ENCODE measurements around the gene EMILIN2.

DNA sequence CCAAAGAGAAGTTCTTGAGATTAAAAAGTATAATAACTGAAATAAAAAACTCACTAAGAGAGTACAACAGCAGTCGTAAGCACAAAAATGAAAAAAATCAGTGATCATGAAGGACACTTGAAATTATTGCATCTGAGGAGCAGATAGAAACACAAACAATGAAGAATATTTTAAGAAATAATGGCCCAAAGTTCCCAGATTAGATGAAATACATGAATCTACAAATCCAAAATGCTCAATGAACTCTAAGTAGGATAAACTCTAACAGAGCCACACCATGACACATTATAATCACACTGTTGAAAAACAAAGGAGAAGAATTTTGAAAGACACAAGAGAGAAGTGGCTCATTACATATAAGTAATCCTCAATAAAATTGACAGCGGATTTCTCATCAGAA, 31.9 kb upstream of the EMILIN2 start:
- TF ChIP-seq, protein P1, sequence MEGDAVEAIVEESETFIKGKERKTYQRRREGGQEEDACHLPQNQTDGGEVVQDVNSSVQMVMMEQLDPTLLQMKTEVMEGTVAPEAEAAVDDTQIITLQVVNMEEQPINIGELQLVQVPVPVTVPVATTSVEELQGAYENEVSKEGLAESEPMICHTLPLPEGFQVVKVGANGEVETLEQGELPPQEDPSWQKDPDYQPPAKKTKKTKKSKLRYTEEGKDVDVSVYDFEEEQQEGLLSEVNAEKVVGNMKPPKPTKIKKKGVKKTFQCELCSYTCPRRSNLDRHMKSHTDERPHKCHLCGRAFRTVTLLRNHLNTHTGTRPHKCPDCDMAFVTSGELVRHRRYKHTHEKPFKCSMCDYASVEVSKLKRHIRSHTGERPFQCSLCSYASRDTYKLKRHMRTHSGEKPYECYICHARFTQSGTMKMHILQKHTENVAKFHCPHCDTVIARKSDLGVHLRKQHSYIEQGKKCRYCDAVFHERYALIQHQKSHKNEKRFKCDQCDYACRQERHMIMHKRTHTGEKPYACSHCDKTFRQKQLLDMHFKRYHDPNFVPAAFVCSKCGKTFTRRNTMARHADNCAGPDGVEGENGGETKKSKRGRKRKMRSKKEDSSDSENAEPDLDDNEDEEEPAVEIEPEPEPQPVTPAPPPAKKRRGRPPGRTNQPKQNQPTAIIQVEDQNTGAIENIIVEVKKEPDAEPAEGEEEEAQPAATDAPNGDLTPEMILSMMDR (IDR thresholded peaks at IDR 0.05) = no peak
- TF ChIP-seq, protein P2, sequence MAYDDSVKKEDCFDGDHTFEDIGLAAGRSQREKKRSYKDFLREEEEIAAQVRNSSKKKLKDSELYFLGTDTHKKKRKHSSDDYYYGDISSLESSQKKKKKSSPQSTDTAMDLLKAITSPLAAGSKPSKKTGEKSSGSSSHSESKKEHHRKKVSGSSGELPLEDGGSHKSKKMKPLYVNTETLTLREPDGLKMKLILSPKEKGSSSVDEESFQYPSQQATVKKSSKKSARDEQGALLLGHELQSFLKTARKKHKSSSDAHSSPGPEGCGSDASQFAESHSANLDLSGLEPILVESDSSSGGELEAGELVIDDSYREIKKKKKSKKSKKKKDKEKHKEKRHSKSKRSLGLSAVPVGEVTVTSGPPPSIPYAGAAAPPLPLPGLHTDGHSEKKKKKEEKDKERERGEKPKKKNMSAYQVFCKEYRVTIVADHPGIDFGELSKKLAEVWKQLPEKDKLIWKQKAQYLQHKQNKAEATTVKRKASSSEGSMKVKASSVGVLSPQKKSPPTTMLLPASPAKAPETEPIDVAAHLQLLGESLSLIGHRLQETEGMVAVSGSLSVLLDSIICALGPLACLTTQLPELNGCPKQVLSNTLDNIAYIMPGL (CRISPR knock-in tag; IDR thresholded peaks at IDR 0.05; ENCODE audit: borderline replicate concordance) = no peak
- TF ChIP-seq, protein P3, sequence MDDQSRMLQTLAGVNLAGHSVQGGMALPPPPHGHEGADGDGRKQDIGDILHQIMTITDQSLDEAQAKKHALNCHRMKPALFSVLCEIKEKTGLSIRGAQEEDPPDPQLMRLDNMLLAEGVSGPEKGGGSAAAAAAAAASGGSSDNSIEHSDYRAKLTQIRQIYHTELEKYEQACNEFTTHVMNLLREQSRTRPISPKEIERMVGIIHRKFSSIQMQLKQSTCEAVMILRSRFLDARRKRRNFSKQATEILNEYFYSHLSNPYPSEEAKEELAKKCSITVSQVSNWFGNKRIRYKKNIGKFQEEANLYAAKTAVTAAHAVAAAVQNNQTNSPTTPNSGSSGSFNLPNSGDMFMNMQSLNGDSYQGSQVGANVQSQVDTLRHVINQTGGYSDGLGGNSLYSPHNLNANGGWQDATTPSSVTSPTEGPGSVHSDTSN (IDR thresholded peaks at IDR 0.05) = no peak
- TF ChIP-seq POLR2A (IDR thresholded peaks at IDR 0.05; ENCODE audit: low read length) (no peak), HOXA7 (CRISPR knock-in tag; IDR thresholded peaks at IDR 0.05) (no peak), ESRRA (IDR thresholded peaks at IDR 0.05; ENCODE audit: borderline replicate concordance, low read length) (no peak), EP300 (IDR thresholded peaks at IDR 0.05) (no peak), FOSL2 (IDR thresholded peaks at IDR 0.05) (no peak), FOSL2 (CRISPR knock-in tag; IDR thresholded peaks at IDR 0.05) (no peak), TP53 (CRISPR knock-in tag; IDR thresholded peaks at IDR 0.05) (no peak), MAFK (IDR thresholded peaks at IDR 0.05; ENCODE audit: partially characterized antibody) (no peak)
- TF ChIP-seq, protein P4, sequence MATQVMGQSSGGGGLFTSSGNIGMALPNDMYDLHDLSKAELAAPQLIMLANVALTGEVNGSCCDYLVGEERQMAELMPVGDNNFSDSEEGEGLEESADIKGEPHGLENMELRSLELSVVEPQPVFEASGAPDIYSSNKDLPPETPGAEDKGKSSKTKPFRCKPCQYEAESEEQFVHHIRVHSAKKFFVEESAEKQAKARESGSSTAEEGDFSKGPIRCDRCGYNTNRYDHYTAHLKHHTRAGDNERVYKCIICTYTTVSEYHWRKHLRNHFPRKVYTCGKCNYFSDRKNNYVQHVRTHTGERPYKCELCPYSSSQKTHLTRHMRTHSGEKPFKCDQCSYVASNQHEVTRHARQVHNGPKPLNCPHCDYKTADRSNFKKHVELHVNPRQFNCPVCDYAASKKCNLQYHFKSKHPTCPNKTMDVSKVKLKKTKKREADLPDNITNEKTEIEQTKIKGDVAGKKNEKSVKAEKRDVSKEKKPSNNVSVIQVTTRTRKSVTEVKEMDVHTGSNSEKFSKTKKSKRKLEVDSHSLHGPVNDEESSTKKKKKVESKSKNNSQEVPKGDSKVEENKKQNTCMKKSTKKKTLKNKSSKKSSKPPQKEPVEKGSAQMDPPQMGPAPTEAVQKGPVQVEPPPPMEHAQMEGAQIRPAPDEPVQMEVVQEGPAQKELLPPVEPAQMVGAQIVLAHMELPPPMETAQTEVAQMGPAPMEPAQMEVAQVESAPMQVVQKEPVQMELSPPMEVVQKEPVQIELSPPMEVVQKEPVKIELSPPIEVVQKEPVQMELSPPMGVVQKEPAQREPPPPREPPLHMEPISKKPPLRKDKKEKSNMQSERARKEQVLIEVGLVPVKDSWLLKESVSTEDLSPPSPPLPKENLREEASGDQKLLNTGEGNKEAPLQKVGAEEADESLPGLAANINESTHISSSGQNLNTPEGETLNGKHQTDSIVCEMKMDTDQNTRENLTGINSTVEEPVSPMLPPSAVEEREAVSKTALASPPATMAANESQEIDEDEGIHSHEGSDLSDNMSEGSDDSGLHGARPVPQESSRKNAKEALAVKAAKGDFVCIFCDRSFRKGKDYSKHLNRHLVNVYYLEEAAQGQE (IDR thresholded peaks at IDR 0.05) = no peak
- TF ChIP-seq, protein P5, sequence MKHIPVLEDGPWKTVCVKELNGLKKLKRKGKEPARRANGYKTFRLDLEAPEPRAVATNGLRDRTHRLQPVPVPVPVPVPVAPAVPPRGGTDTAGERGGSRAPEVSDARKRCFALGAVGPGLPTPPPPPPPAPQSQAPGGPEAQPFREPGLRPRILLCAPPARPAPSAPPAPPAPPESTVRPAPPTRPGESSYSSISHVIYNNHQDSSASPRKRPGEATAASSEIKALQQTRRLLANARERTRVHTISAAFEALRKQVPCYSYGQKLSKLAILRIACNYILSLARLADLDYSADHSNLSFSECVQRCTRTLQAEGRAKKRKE (CRISPR knock-in tag; IDR thresholded peaks at IDR 0.05; ENCODE audit: low read depth) = no peak
